SK-N-SH (cell line): ENCODE results near the gene ZDHHC6. TPM values are rescaled to one million over a fixed set of nuclear protein-coding genes. Genes with fewer than 3 reads are reported as not detected.
"Not testable (repeated sequence)": the region's sequence is repeated elsewhere in the genome, so short reads cannot be mapped to it uniquely, and the experiment has no call there.

Source experiments
- CTCF ChIA-PET: fragments of 300-600, 350-600 bp; formaldehyde crosslinking; extraction: SDS; loops from one replicate; lab custom pipeline; 2021; lab: Yijun Ruan, JAX
- POLR2A ChIA-PET: fragments of 350-600 bp; sonication (Branson Sonifier 250); formaldehyde crosslinking; extraction: SDS; loops from one replicate; lab custom pipeline; 2020; ENCODE audit warnings: antibody characterized with exemption, inconsistent platforms; lab: Yijun Ruan, JAX
- DNase-seq: peaks from one replicate; pipeline ENCODE4 v3.0.0; 2012
- H2AFZ ChIP-seq: fragments of 200-600 bp; sonication (generic); 2 replicates; pipeline ENCODE4 v1.8.1; 2016; ENCODE audit warnings: antibody characterized with exemption, mild to moderate bottlenecking, low read depth
- H3F3A ChIP-seq: fragments of 200-600 bp; sonication (generic); replicated peaks from 2 replicates; pipeline ENCODE3; 2016; ENCODE audit warnings: antibody characterized with exemption, mild to moderate bottlenecking; ENCODE audit not compliant: insufficient read depth
- H3K27ac ChIP-seq, 2 experiments: fragments of 200-500 bp in 1 of 2; fragments of 200-600 bp in 1 of 2; sonication (Bioruptor generic) in 1 of 2; sonication (generic), shearing (Covaris generic) in 1 of 2; 2 replicates each; pipeline versions ENCODE4 v1.5.1 to v1.6.1; 2014 to 2016; ENCODE audit warnings: low read depth in 2 of 2, inconsistent platforms in 1 of 2, low read length in 1 of 2, mild to moderate bottlenecking in 1 of 2, mixed read lengths in 1 of 2
- H3K27me3 ChIP-seq: fragments of 200-600 bp; sonication (generic), shearing (Covaris generic); 2 replicates; pipeline ENCODE4 v1.6.1; 2016; ENCODE audit warnings: mixed run types; ENCODE audit not compliant: insufficient read depth
- H3K36me3 ChIP-seq, 2 experiments: fragments of 200-500 bp in 1 of 2; fragments of 200-600 bp in 1 of 2; sonication (Bioruptor generic) in 1 of 2; sonication (generic) in 1 of 2; replicated peaks in 1 of 2; 2 replicates each; pipeline versions ENCODE3 to v1.5.1; 2014 to 2016; ENCODE audit warnings: low read length in 1 of 2, mild to moderate bottlenecking in 1 of 2; ENCODE audit not compliant: insufficient read depth in 2 of 2, control insufficient read depth in 1 of 2
- H3K4me1 ChIP-seq, 2 experiments: fragments of 200-500 bp in 1 of 2; fragments of 200-600 bp in 1 of 2; sonication (Bioruptor generic) in 1 of 2; sonication (generic), shearing (Covaris generic) in 1 of 2; 2 replicates each; pipeline versions ENCODE4 v1.5.1 to v1.6.1; 2014 to 2016; ENCODE audit warnings: low read depth in 1 of 2, low read length in 1 of 2, mixed run types in 1 of 2; ENCODE audit not compliant: insufficient read depth in 2 of 2, control insufficient read depth in 1 of 2
- H3K4me2 ChIP-seq: fragments of 200-600 bp; sonication (generic), shearing (Covaris generic); 2 replicates; pipeline ENCODE4 v1.6.1; 2017; ENCODE audit warnings: mixed run types
- H3K4me3 ChIP-seq, 2 experiments: fragments of 200-500 bp in 1 of 2; fragments of 200-600 bp in 1 of 2; sonication (Bioruptor generic) in 1 of 2; sonication (generic), shearing (Covaris generic) in 1 of 2; 2 replicates each; pipeline versions ENCODE4 v1.5.1 to v1.8.1; 2014 to 2016; ENCODE audit warnings: low read depth in 2 of 2, inconsistent platforms in 1 of 2, low read length in 1 of 2, mild to moderate bottlenecking in 1 of 2, mixed read lengths in 1 of 2, moderate library complexity in 1 of 2
- H3K79me2 ChIP-seq: fragments of 200-600 bp; sonication (generic); 2 replicates; pipeline ENCODE4 v1.8.1; 2017; ENCODE audit warnings: mild to moderate bottlenecking; ENCODE audit not compliant: insufficient read depth
- H3K9ac ChIP-seq: fragments of 200-600 bp; sonication (generic); 2 replicates; pipeline ENCODE4 v1.6.1; 2017; ENCODE audit warnings: mixed run types
- H3K9me2 ChIP-seq: fragments of 200-600 bp; sonication (generic); 2 replicates; pipeline ENCODE4 v1.6.1; 2017; ENCODE audit warnings: mixed run types
- H3K9me3 ChIP-seq: fragments of 200-600 bp; sonication (generic); 2 replicates; pipeline ENCODE4 v1.6.1; 2017; ENCODE audit warnings: mixed run types, mild to moderate bottlenecking, moderate library complexity
- H4K20me1 ChIP-seq: fragments of 200-600 bp; sonication (generic); 2 replicates; pipeline ENCODE4 v1.6.1; 2017; ENCODE audit warnings: mild to moderate bottlenecking, mixed run types; ENCODE audit not compliant: insufficient read depth
- EP300 ChIP-seq, 2 experiments: IDR thresholded peaks; 2 replicates each; pipeline versions ENCODE4 v1.4.0 to v1.6.1; 2012; ENCODE audit warnings: borderline replicate concordance in 1 of 2, low read depth in 1 of 2, low read length in 1 of 2
- FOSL2 ChIP-seq: IDR thresholded peaks from 2 replicates; pipeline ENCODE4 v1.4.0; 2012; ENCODE audit warnings: low read depth, mild to moderate bottlenecking, moderate library complexity, borderline replicate concordance
- FOXJ3 ChIP-seq: sonication (generic); formaldehyde crosslinking; IDR thresholded peaks from 2 replicates; pipeline ENCODE4 v1.5.1; 2020; ENCODE audit warnings: mild to moderate bottlenecking, missing genetic modification reagents
- MAX ChIP-seq: IDR thresholded peaks from 2 replicates; pipeline ENCODE4 v1.4.0; 2012; ENCODE audit warnings: low read depth
- MEF2A ChIP-seq: IDR thresholded peaks from 2 replicates; pipeline ENCODE4 v1.4.0; 2012; ENCODE audit warnings: low read depth, borderline replicate concordance
- MXI1 ChIP-seq: IDR thresholded peaks from 2 replicates; pipeline ENCODE4 v1.6.1; 2012; ENCODE audit warnings: mild to moderate bottlenecking, low read depth, low read length, improper control_type of control experiment
- NFIC ChIP-seq: IDR thresholded peaks from 2 replicates; pipeline ENCODE4 v1.4.0; 2012; ENCODE audit warnings: borderline replicate concordance
- RCOR1 ChIP-seq: fragments of 150-350 bp; IDR thresholded peaks from 2 replicates; pipeline ENCODE4 v1.6.1; 2017; ENCODE audit warnings: antibody characterized with exemption, low read length
- SIN3A ChIP-seq: IDR thresholded peaks from 2 replicates; pipeline ENCODE4 v1.6.1; 2012; ENCODE audit warnings: low read depth, mild to moderate bottlenecking, low read length, moderate library complexity, borderline replicate concordance
- SMC3 ChIP-seq: IDR thresholded peaks from 2 replicates; pipeline ENCODE4 v1.6.1; 2012; ENCODE audit warnings: low read depth, low read length, improper control_type of control experiment
- TAF1 ChIP-seq: IDR thresholded peaks from 2 replicates; pipeline ENCODE4 v1.6.1; 2012; ENCODE audit warnings: low read depth, mild to moderate bottlenecking, low read length, moderate library complexity, borderline replicate concordance
- TCF12 ChIP-seq: IDR thresholded peaks from 2 replicates; pipeline ENCODE4 v1.4.0; 2012
- TEAD4 ChIP-seq: IDR thresholded peaks from 2 replicates; pipeline ENCODE4 v1.4.0; 2012; ENCODE audit warnings: mild to moderate bottlenecking, borderline replicate concordance; ENCODE audit not compliant: insufficient read depth
- YY1 ChIP-seq: IDR thresholded peaks from 2 replicates; pipeline ENCODE4 v1.4.0; 2012; ENCODE audit warnings: low read depth, mild to moderate bottlenecking
- WGBS: methylation state at CpG from one replicate; pipeline ENCODE4 v1.1.6; 2017; ENCODE audit warnings: low lambda C conversion rate; 5-methylcytosine and 5-hydroxymethylcytosine counted together
- polyA plus RNA-seq, 3 experiments: library from polyadenylated mRNA; depleted of rRNA; stranded (reverse); fragments of >200 nt; gene quantifications; 2 replicates each; pipeline ENCODE4 v1.2.3, GENCODE V29; 2012
- TF ChIP-seq, protein P1 (sequence below): IDR thresholded peaks from 2 replicates; pipeline ENCODE4; 2012
- TF ChIP-seq, protein P2 (sequence below): IDR thresholded peaks from 2 replicates; pipeline ENCODE4 v1.4.0; 2012; ENCODE audit warnings: low read depth, borderline replicate concordance

The ZDHHC6 gene
- polyA plus RNA-seq, 1 of the 3 experiments (the other 2 are of a cell fraction): 12.5 TPM

DNA sequence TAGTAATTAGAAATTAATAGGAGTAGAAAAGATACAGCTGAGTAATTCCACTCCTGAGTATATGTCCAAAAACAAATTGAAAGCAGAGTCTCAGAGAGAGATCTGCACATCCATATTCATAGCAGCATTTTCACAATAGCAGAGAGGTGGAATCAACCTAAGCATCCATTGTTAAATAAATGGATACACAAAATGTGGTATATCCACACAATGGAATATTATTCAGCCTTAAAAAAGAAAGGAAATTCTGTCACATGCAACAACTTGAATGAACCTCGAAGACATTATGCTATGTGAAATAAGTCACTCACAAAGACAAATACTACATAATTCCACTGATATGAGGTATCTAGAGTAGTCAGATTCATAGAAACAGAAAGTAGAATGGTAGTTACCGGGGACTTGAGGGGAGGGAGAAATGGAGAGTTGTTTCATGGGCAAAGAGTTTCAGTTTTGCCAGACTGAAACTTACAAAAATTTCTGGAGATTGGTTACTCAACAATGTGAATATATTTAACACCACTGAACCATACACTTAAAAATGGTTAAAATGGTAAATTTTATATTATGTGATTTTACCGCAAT is 18.7 kb upstream of the ZDHHC6 start:
- Histone ChIP-seq H4K20me1 (no peaks in the 10 kb centered on the region), H2AFZ (no peak overlapping the region), H3K36me3 (peaks cover 42 to 44% of the 10 kb centered on the region in 2 experiments), H3K9ac (no peak overlapping the region), H3K9me2 (no peaks in the 10 kb centered on the region), H3K4me1 (no peaks in the 10 kb centered on the region), H3K4me2 (no peak overlapping the region), H3F3A (no peaks in the 10 kb centered on the region), H3K4me3 (no peak overlapping the region), H3K27me3 (no peaks in the 10 kb centered on the region), H3K27ac (no peak overlapping the region), H3K79me2 (no peaks in the 10 kb centered on the region), H3K9me3 (no peaks in the 10 kb centered on the region)
- 89% methylated on average over 3 of the region's 3 CpGs for WGBS
- CTCF ChIA-PET: interaction anchor here (1.3 kb wide), 1 partner anchor 11 kb away, joined by 3 read pairs; no protein-coding TSS in a partner anchor
- DNase-seq: no peak
- no peak for TF ChIP-seq SMC3
- no peak for TF ChIP-seq MAX
- TF ChIP-seq NFIC: no peak
- TF ChIP-seq, protein P1, sequence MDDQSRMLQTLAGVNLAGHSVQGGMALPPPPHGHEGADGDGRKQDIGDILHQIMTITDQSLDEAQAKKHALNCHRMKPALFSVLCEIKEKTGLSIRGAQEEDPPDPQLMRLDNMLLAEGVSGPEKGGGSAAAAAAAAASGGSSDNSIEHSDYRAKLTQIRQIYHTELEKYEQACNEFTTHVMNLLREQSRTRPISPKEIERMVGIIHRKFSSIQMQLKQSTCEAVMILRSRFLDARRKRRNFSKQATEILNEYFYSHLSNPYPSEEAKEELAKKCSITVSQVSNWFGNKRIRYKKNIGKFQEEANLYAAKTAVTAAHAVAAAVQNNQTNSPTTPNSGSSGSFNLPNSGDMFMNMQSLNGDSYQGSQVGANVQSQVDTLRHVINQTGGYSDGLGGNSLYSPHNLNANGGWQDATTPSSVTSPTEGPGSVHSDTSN: no peak
- TF ChIP-seq, protein P2, sequence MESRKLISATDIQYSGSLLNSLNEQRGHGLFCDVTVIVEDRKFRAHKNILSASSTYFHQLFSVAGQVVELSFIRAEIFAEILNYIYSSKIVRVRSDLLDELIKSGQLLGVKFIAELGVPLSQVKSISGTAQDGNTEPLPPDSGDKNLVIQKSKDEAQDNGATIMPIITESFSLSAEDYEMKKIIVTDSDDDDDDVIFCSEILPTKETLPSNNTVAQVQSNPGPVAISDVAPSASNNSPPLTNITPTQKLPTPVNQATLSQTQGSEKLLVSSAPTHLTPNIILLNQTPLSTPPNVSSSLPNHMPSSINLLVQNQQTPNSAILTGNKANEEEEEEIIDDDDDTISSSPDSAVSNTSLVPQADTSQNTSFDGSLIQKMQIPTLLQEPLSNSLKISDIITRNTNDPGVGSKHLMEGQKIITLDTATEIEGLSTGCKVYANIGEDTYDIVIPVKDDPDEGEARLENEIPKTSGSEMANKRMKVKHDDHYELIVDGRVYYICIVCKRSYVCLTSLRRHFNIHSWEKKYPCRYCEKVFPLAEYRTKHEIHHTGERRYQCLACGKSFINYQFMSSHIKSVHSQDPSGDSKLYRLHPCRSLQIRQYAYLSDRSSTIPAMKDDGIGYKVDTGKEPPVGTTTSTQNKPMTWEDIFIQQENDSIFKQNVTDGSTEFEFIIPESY: no peak
- no peak for TF ChIP-seq SIN3A
- no peak for TF ChIP-seq TCF12
- TF ChIP-seq EP300 (IDR thresholded peaks at IDR 0.05; ENCODE audit: borderline replicate concordance in 1 of 2, low read depth in 1 of 2, low read length in 1 of 2): no peak
- no peak for TF ChIP-seq FOSL2
- TF ChIP-seq YY1: no peak
- TF ChIP-seq RCOR1: no peak
- no peak for TF ChIP-seq FOXJ3 (CRISPR knock-in tag)
- no peak for TF ChIP-seq TAF1
- TF ChIP-seq MEF2A: no peak
- no peak for TF ChIP-seq TEAD4
- TF ChIP-seq MXI1: no peak
- POLR2A ChIA-PET: no interaction called here

DNA sequence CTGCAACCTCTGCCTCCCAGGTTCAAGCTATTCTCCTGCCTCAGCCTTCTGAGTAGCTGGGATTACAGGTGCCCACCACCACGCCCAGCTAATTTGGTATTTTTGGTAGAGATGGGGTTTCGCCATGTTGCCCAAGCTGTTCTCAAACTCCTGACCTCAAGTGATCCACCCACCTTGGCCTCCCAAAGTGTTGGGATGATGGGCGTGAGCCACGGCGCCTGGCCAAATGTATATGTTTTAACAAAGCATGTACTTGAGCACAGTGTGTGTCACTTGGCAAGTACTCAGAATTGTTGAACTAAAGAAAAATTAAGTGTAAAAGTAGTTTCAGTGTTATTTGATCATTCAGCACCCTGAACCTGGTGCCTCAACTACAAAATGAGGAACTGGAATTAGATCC is 17.4 kb upstream of the ZDHHC6 start:
- H3K27me3 ChIP-seq, H3K9ac ChIP-seq, DNase-seq, POLR2A ChIA-PET, H3K79me2 ChIP-seq, H3K4me3 ChIP-seq, H3K9me3 ChIP-seq, H4K20me1 ChIP-seq, H2AFZ ChIP-seq, H3K27ac ChIP-seq, H3K4me1 ChIP-seq, H3K9me2 ChIP-seq, H3K4me2 ChIP-seq, H3F3A ChIP-seq: not testable (repeated sequence)
- CTCF ChIA-PET: interaction anchor here (0.7 to 2.1 kb wide), 5 partner anchors 8 to 86 kb away, joined by 3 to 11 read pairs (median 4); no protein-coding TSS in a partner anchor
- 100% methylated on average over 5 of the region's 5 CpGs for WGBS
- peaks cover 42 to 44% of the 10 kb centered on the region in 2 experiments for H3K36me3 ChIP-seq
